NB4 (cell line): ENCODE data around the gene HECTD4.

Experiments
- CTCF ChIP-seq: IDR thresholded peaks from one replicate; pipeline ENCODE4 v1.5.1; 2012; ENCODE audit warnings: low read depth, low read length
- MAX ChIP-seq: IDR thresholded peaks from 2 replicates; pipeline ENCODE4 v1.6.1; 2011; ENCODE audit warnings: low read depth, low read length
- MYC ChIP-seq: IDR thresholded peaks from 2 replicates; pipeline ENCODE4 v1.6.1; 2011; ENCODE audit warnings: low read depth, low read length
- POLR2A ChIP-seq: IDR thresholded peaks from 2 replicates; pipeline ENCODE4 v1.6.1; 2011; ENCODE audit warnings: mild to moderate bottlenecking; ENCODE audit not compliant: insufficient read length; ENCODE audit errors: extremely low read depth

GRCh38 chr12:112167031-112167461, 215.2 kb downstream of the HECTD4 start:
- no peak for TF ChIP-seq CTCF
- TF ChIP-seq MAX = no peak
- no peak for TF ChIP-seq POLR2A
- no peak for TF ChIP-seq MYC
